Frontal cortex (tissue), 4 donors: Measurements from ENCODE around the gene CARMIL1. TPM values are rescaled to one million over a fixed set of nuclear protein-coding genes. Genes with fewer than 3 reads are reported as not detected.

ENCODE experiments used
- DNase-seq, 2 donors: peaks; one replicate each; pipeline ENCODE4 v3.0.0; 2012; ENCODE audit warnings: low spot score in 2 of 2
- FAIRE-seq: peaks from 2 replicates; lab custom pipeline; 2012; peaks lifted over from hg19 to GRCh38; lab: Jason Lieb, UNC
- total RNA-seq: library from RNA; depleted of rRNA; stranded (reverse); fragments of >200 nt; gene quantifications from one replicate; pipeline ENCODE4 v1.2.3, GENCODE V29; 2014
- donor health status: control.
- donor health status: control.
- donor health status: control.

Gene CARMIL1
- total RNA-seq, 1 donor from 2014 or later = 32.6 TPM

GRCh38 chr6:25524542-25524941 is 245.4 kb downstream of the CARMIL1 start:
- DNase-seq = no peak
- FAIRE-seq = no peak

- no peak for DNase-seq
- no peak for FAIRE-seq
Measured at GRCh38 chr6:25525078-25525477, 245.9 kb downstream of the CARMIL1 start.

- no peak for DNase-seq
- no peak for FAIRE-seq
Measured at GRCh38 chr6:25534942-25535631, 255.9 kb downstream of the CARMIL1 start.

- no peak for DNase-seq
- no peak for FAIRE-seq
Measured at GRCh38 chr6:25535632-25536225, 256.6 kb downstream of the CARMIL1 start.

- no peak for FAIRE-seq
- no peak for DNase-seq
Measured at GRCh38 chr6:25536781-25537180, 257.6 kb downstream of the CARMIL1 start.

- no peak for FAIRE-seq
- DNase-seq = no peak
Measured at GRCh38 chr6:25537349-25538018, 258.3 kb downstream of the CARMIL1 start.

GRCh38 chr6:25541228-25541627 is 262.1 kb downstream of the CARMIL1 start:
- no peak for DNase-seq
- FAIRE-seq = no peak

GRCh38 chr6:25542984-25543910 is 264.1 kb downstream of the CARMIL1 start:
- no peak for DNase-seq
- no peak for FAIRE-seq

GRCh38 chr6:25544833-25545232 is 265.7 kb downstream of the CARMIL1 start:
- DNase-seq (no peak), FAIRE-seq (no peak)

GRCh38 chr6:25547797-25548196 is 268.6 kb downstream of the CARMIL1 start:
- FAIRE-seq (no peak), DNase-seq (no peak)

- DNase-seq (no peak), FAIRE-seq (no peak)
Measured at GRCh38 chr6:25548451-25548850, 269.3 kb downstream of the CARMIL1 start.

GRCh38 chr6:25550631-25551030 is 271.5 kb downstream of the CARMIL1 start:
- DNase-seq (no peak), FAIRE-seq (no peak)

GRCh38 chr6:25553502-25553901 is 274.3 kb downstream of the CARMIL1 start:
- no peak for FAIRE-seq
- DNase-seq = no peak

- FAIRE-seq (no peak), DNase-seq (no peak)
Measured at GRCh38 chr6:25555188-25555587, 276.0 kb downstream of the CARMIL1 start.

GRCh38 chr6:25556516-25556915 is 277.3 kb downstream of the CARMIL1 start:
- FAIRE-seq = peak; percentile 77

GRCh38 chr6:25558155-25558817 is 279.1 kb downstream of the CARMIL1 start:
- DNase-seq (no peak), FAIRE-seq (no peak)

More at GRCh38 chr6:25556516-25556915, 277.3 kb downstream of the CARMIL1 start:
- peak in 1 of 2 donors; percentile 16 for DNase-seq

- no peak for FAIRE-seq
- no peak for DNase-seq
Measured at GRCh38 chr6:25560865-25561264, 281.7 kb downstream of the CARMIL1 start.

GRCh38 chr6:25564943-25565342 is 285.8 kb downstream of the CARMIL1 start:
- DNase-seq (no peak), FAIRE-seq (no peak)

- no peak for FAIRE-seq
- DNase-seq = no peak
Measured at GRCh38 chr6:25570578-25570977, 291.4 kb downstream of the CARMIL1 start.

GRCh38 chr6:25576919-25577318 is 297.7 kb downstream of the CARMIL1 start:
- FAIRE-seq = no peak
- peak in 1 of 2 donors; percentile 22 for DNase-seq
